HG02970 (cell line): Measurements from ENCODE around the gene PLEKHD1.

Experiments
- ATAC-seq: cut with Tn5 transposase; IDR thresholded peaks from one replicate; pipeline ENCODE4 v1.9.1; 2021; ENCODE audit warnings: mild to moderate bottlenecking, moderate library complexity, moderate number of reproducible peaks; ENCODE audit not compliant: unreplicated experiment, low FRiP score

Gene PLEKHD1

DNA sequence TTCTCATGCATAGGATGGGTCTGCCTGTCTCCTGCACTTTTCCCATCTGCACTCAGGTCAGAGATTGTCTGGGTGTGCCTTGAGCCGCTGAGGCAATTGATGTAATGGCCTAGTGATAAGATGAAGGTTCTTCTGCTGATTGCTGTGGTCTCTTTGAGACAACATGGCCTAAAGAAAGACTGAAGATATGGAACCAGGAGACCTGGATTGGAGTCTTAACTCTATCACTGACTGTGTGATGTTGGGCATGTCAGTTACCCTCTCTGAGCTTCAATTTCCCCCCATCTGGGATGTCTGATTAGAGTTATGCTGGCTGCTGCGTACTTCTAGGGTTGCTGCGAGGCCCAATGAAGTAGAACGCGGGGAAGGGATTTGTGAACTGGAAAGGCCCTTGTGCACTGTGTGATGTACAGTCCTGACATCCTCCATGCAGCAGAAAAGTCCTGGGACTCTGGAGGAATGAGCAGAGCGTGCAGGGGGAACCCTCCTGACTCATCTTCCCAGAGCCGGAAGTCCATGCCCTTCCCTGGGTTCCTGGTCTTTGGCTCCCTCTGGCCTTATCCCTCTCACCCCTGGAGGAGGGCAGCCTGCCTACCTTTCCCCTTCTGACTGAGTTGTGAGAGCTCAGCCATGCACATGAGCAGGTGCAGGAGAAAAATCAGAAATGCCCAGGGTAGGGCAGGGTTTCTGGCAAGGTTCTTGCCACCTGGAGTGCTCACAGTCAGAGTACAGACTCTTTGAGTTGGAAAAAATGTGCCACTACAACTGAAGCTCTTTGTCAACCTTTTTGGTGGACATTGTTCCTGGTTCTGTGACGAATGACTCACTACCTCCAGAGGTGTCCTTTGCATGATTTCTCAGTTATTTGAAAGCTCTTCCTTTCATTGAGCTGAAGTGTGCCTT is 21.1 kb downstream of the PLEKHD1 start:
- no peak for ATAC-seq

DNA sequence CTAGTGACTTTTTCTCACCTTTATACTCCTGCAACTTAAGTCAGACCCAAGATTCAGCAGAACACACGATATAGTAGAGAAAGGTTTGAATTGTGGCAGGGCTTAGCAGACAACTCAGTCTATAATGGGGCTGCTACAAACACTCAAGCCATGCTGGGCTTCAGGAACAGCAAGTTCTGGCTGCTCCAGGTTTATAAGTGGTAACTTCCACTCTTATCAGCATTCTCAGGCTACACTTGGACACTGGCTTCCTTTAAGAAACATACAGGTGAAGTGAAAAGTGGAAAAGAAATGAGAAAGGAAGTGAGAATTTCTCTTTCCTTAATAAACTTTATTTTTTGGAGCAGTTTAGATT is 21.7 kb downstream of the PLEKHD1 start:
- no peak for ATAC-seq

DNA sequence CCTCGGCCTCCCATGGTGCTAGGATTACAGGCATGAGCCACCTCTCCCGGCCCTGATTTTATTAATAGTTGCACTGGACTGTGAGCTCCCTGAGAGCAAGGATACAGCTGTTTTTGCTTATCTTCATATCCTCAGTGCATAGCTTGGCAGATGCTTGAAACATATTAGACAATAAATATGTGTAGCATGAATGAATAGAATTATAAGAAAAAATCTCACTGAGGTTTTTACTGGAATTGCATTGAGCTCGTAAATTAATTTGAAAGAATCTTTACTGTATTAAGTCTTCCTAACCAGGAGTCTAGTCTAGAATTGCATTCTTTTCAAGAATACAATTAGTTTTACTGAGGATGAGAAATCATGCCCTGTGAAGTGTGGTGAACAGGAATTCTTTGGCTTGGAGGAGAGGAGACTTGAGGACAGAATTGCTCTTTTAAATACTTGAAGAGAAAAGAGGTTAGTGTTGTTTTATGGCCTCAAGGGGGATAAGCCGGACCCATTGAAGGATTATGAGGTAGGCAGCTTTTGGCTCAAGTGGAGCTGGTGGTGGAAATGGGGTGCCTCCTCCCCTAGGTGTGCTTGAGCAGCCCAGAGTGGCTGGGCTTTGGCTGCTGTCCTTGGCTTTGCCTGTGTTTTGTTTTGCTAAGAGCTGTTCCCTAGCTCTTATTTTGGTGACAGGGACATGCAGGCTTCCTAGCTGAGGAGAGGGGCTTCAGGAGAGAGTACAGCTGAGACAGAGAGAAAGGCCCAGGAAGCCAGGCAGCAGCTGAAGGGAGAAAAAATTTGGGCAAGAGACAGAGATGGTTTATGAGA is 34.0 kb downstream of the PLEKHD1 start:
- ATAC-seq: no peak

DNA sequence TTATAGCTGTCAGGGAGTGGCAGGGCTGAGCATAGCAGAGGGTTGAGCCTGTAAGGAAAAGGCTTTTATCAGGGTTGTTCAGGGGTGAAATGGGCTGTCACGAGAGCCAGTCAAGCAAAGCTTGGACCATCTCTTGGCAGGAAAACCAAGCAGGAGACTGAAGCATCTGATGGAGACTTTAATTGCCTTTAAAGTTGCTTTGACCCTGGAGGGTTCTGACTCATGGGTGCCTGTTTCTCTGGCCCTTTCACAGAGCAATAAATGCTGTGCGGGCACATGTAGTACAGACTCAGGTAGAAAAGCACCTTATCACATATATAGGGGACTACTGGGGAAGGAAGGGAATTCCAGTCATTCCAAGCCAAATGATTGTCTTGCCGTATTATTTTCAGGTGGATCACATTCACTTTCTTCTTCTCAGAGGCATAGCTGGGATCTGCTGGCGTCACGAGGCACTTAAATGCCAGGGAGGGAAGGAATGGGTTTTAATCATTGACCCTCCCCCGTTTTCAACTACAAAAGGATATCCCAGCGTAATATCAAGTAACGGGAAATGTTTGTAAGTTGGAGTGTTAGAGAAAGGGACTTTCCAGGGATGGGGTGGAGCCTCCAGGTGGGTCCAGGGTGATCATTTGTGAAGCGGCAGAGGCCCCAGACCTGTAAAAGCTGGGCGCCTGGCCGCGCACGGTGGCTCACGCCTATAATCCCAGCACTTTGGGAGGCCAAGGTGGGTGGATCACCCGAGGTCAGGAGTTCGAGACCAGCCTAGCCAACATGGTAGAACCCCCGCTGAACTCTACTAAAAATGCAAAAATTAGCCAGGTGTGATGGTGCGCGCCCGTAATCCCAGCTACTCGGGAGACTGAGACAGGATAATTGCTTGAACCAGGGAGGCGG is 34.9 kb downstream of the PLEKHD1 start:
- ATAC-seq: no peak

DNA sequence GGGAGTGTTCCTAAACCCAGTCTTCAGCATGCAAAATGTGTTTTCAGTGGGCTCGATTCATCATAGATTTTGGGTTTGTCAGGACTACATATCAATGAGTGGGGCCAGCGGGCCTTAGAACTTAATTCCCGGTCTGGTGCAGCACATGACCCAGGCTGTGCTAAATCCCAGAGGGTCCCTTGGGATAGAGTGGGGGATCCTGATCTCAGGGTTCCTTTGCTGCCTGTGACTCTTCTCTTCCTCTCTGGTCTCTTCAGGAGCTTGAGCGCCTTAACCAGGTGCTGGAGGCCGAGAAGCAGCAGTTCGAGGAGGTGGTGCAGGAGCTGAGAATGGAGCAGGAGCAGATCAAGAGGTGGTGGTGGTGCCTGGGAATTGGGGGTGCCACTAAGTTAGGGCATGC is 37.5 kb downstream of the PLEKHD1 start:
- no peak for ATAC-seq

DNA sequence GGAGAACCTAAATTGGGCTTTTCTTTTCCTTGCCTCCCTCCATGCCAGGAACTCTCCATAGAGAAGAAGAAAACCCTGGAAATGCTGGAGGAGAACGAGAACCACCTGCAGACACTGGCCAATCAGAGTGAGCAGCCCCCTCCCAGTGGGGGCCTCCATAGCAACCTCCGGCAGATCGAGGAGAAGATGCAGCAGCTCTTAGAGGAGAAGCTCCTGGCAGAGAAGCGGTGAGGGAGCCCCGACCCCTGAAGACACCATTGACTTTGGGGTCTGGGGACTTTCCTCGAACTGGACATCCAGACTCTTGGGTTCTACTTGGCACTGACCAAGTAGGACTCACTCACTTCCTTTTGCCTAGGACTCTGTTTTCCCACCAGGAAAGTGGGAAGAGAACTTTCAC is 41.4 kb downstream of the PLEKHD1 start:
- ATAC-seq: no peak

DNA sequence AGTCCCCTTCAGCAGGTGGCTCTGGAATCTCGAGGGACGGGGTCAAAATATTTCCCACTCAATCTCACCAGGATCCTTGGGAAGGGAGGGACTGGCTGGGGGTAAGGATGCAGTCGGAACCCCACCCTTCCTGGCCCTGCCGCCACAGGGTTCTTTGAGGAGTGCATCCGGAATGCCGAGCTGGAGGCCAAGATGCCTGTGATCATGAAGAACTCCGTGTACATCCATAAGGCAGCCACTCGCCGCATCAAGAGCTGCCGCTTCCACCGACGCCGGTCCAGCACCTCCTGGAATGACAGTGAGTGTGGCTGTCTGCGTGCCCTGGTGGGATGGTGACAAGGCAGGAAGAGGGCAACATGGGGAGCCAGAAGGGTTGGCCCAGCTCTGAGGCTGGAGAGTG is 43.1 kb downstream of the PLEKHD1 start:
- ATAC-seq: no peak

DNA sequence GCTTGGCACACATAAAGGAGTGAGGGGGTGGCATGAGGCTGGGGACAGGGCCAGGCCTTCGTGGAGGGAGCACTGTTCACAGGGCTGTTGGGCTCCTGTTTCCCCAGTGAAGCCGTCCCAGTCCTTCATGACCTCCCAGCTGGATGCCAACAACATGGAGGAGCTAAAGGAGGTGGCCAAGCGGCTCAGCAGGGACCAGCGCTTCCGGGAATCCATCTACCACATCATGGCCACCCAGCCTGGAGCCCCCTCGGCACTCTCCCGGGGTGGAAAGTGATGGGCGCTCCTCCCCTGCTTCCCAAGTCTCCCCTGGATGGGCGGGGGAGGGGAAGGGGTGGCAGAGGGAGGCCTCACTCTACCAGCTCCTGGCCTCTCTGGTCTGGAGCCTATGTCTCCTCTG is 43.6 kb downstream of the PLEKHD1 start:
- no peak for ATAC-seq

DNA sequence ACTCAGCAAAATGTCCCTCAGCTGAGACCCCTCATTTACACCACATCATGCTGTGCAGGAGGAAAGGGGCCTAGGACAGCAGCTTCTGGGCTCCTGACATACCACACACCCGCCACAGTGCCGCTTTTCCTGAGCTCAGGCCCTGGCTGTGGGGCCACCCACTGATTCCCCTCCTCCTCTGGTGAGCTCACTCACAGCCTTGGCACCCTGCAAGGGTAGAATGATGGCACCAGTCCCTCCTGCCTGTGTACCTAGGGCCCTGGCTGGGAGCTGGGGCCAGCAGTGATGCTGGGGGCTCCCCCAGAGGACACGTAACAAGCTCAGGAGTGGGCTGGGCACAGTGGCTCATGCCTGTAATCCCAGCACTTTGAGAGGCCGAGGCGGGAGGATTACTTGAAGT is 44.4 kb downstream of the PLEKHD1 start:
- ATAC-seq: no peak

DNA sequence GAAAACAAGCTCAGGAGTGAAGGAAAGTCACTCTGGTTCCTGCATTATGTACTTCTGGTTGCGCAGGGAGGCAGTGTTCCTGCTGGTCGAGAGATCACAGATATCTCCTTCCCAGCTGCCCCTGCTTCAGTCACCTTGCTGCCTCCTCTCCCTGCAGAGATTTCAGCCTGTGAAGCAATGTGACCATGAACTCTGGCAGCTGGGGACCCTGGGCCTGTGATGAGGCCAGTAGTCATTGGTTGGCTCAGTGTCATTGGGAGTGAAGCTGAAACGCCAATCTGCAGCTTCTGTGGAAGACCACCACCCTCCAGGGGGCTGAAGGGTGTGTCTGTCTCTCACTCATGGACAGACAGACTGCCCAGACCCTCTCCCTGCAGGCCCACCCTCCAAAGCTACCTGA is 45.0 kb downstream of the PLEKHD1 start:
- no peak for ATAC-seq

DNA sequence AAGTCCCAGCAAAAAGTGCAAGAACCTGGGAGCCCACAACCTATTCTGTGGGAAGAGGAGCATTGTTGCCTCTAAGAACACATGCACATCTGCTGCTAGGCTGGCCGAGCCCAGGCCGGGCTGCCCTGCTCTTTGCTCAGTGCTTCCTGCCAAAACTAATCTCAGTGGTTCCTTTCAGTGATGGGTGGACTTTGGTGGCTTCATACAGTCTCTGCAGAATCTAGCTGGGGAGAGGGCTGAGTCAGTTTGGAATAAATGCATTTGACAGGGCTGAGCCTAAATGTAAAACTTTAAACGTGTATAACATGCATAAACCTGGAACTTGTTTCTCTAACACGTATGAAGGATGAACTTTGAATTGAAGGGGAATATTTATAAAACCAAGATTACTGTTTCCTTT is 45.6 kb downstream of the PLEKHD1 start:
- ATAC-seq: no peak

DNA sequence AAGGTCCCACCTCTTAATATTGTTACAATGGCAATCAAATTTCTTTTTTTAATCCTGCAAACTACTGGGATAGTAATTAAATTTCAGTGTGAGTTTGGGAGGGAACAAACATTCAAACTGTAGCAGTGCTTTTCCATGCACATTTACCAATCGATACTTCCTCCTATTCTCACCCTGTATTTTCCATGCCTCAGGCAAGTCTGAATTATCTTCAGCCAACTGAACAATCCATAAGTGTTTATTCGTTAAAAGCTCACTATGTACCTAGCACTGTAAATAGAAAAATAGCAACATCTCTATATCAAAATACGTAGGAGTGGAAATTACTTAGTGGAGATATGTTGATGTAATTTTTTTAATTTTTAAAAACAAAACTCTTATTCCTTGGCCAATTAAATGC is 46.6 kb downstream of the PLEKHD1 start:
- no peak for ATAC-seq

DNA sequence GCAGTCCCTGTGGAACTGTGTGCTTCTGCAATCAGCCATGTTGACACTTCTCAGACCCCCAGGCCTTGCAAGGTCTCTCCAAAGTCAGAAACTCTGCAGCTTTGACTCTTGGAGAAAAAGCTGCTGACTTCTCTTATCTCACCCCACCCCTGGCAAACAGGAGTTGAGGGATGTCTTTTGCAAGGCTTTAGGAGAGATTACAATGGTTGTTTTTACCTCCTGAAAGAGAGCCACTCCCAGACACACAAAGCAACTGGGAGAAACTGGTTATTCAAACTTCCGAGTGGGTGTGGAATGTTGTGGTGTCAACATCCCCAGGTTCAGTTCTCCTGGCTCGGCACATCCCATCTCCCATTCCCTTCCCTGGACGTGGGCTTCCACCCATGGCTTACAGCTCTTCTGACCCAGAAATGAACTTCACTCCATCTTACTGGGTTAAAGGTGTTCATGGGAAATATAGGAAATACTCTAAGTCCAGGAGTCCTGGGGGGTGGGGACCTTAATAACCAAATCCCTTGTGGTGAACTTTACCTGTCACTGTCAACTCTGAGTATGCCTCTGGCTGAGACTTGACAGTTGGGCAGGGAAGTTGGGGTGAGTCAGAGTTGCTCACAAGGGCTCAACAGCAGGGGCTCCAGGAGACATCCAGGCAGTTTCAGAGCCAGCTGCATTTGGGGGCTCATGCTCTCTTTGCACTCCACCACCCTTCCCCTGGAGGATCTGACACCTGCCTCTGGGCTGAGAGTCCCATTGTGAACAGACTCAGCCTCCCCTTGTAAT is 48.2 kb downstream of the PLEKHD1 start:
- ATAC-seq: no peak

DNA sequence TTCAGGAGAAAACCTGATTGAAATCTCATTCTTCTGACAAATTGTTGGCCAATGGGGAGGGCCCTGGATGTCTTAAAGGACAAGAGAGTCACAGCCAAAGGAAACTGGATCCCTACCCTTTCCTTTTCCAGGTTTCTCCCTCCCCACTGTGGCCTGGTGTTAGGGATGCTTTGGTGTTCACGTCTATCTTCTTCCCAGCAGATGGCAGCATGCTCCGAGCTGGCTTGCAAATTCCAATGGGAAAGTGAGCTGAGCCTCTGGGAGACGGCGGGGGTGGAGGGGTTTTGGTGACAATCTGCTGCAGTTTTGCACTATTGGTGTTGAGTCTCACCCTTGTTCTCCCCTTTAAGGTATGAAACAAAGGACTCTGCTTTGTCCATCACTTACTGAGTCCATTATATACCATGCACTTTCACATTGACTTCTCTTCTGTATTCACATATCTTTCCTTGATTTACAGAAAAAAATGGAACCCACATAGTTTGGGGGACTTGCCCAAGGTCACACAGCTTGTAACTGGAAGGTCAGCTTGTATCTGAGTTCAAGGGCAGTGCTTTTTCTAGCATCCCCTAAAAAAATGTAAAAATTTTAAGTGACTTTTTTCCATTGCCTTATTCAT is 50.8 kb downstream of the PLEKHD1 start:
- no peak for ATAC-seq

DNA sequence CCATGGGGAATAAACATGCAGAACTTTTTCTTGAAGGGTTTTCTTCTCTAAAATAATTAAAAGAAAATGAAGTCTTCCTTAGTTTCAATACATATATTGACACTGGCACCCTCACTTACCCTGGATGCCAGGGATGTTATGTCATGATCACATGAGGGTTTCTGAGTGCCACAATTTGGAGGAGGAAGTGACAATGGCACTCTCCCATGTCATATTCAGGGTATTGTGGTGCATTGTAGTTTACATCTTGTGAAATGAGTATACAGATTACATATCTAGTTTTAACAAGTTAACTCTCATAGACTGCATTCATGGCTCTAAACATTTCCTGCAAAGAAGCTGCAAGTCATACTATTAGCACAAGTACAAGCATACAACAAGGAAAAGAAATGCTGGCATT is 52.4 kb downstream of the PLEKHD1 start:
- ATAC-seq: no peak

DNA sequence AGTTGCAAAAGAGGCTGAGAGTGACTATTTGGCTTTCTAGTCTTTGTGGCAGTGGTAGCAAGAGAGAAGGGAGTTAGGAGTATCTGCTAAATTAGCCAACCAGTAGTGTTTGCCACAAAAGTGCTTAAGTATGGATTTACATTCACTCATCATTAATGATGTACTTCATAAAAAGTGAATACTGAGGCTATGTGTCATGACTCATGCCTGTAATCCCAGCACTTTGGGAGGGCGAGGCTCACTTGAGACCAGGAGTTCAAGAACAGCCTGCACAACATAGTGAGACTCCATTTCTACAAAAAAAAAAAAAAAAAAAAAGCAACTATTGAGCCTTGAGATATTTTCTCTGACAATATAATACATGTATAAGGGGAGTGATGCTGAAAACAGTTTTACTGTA is 53.4 kb downstream of the PLEKHD1 start:
- no peak for ATAC-seq

DNA sequence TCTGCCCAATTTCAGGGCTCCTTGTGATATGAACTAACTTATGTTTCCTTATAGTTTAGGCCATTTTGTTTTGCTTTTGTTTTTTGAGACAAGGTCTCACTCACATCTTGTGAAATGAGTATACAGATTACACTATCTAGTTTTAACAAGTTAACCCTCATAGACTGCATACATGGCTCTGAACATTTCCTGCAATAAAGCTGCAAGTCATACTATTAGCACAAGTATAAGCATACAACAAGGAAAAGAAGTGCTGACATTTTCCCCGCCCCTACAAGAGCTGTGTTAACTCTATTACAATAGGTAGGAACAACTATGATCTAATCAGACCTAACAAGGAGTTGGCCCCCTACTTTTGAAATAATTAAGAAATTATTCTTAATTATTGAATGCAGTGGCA is 54.2 kb downstream of the PLEKHD1 start:
- no peak for ATAC-seq

DNA sequence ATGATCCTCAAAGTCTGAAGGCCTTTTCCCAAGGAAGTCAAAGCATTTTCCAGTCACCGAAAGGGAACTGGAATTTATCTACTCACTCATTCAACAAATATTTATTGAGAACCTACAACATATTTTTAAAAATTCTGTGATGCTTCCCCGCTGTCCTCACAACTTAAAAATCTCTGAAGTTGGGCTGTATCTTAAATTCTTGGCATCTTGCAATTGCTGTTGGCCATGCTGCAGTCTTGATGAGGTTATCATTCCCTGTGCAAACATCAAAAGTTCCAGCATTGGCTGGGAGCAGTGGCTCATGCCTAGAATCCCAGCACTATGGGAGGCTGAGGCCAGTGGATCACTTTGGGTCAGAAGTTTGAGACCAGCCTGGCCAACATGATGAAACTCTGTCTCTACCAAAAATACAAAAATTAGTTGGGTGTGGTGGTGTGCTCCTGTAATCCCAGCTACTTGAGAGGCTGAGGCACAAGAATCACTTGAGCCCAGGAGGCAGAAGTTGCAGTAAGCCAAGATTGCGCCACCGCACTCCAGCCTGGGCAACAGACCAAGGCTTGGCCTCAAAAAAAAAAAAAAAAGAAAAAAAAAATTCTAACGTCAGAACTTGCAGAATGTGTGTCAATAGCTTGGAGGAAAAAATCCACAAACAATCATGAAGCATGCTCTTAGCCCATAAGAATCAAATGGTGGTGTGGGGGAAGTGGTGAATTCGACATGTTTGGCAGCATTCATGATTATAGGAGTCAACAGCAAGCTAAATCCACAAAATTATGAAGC is 55.3 kb downstream of the PLEKHD1 start:
- no peak for ATAC-seq
